ENCODE results near the gene PGLYRP2.

PGLYRP2 gene

GRCh38 chr19:15453906-15454860 lies 25.1 kb downstream of the PGLYRP2 start:
- H3K4me1 Mint-ChIP-seq = peaks cover 14% of the 10 kb centered on the region
- no peaks in the 10 kb centered on the region for H3K27me3 Mint-ChIP-seq
- DNase-seq = no peak
- H3K9me3 Mint-ChIP-seq = peaks cover 3% of the 10 kb centered on the region
- no peak overlapping the region for H3K4me3 Mint-ChIP-seq
- peak overlapping the region; percentile 12 for H3K27ac Mint-ChIP-seq
- no peak for ATAC-seq
- H3K36me3 Mint-ChIP-seq (ENCODE audit: low read depth) = peaks cover 44% of the 10 kb centered on the region

- DNase-seq = no peak
Observed at GRCh38 chr19:15453091-15453578, 26.2 kb downstream of the PGLYRP2 start.

GRCh38 chr19:15452111-15453047 lies 26.9 kb downstream of the PGLYRP2 start:
- Mint-ChIP-seq H3K27ac (no peak overlapping the region), H3K9me3 (peaks cover 3% of the 10 kb centered on the region), H3K4me1 (peaks cover 16% of the 10 kb centered on the region), H3K27me3 (no peaks in the 10 kb centered on the region), H3K36me3 (ENCODE audit: low read depth) (peaks cover 37% of the 10 kb centered on the region), H3K4me3 (no peak overlapping the region)
- no peak for ATAC-seq
- peak; percentile 48 for DNase-seq

More at GRCh38 chr19:15453091-15453578, 26.2 kb downstream of the PGLYRP2 start:
- Mint-ChIP-seq H3K27ac (no peak overlapping the region), H3K4me1 (peaks cover 16% of the 10 kb centered on the region), H3K9me3 (peaks cover 3% of the 10 kb centered on the region), H3K4me3 (no peak overlapping the region), H3K27me3 (no peaks in the 10 kb centered on the region), H3K36me3 (ENCODE audit: low read depth) (peaks cover 42% of the 10 kb centered on the region)
- ATAC-seq = no peak

GRCh38 chr19:15450528-15450890 lies 28.8 kb downstream of the PGLYRP2 start:
- Mint-ChIP-seq H3K27ac (peak overlapping the region; percentile 72), H3K4me1 (peaks cover 16% of the 10 kb centered on the region), H3K9me3 (peaks cover 3% of the 10 kb centered on the region), H3K36me3 (ENCODE audit: low read depth) (peaks cover 34% of the 10 kb centered on the region), H3K4me3 (peak overlapping the region; percentile 72), H3K27me3 (no peaks in the 10 kb centered on the region)
- ATAC-seq (no peak), DNase-seq (no peak)

- Mint-ChIP-seq H3K4me3 (peak within 1 kb of the TSS; percentile 72), H3K36me3 (ENCODE audit: low read depth) (peaks cover 28% of the 10 kb centered on the region), H3K9me3 (peaks cover 3% of the 10 kb centered on the region), H3K27me3 (no peaks in the 10 kb centered on the region), H3K4me1 (peaks cover 16% of the 10 kb centered on the region), H3K27ac (peak within 1 kb of the TSS; percentile 72)
- peak; percentile 50 for ATAC-seq
- peak; percentile 83 for DNase-seq
Observed at GRCh38 chr19:15449620-15450527, 29.4 kb downstream of the PGLYRP2 start, which contains the start of gene WIZ. Gene WIZ, minus strand, starts transcription at chr19:15449956. Its CDS starts 1,649 bp downstream, at chr19:15448307.

GRCh38 chr19:15448778-15449619 lies 30.3 kb downstream of the PGLYRP2 start:
- H3K27me3 Mint-ChIP-seq = no peaks in the 10 kb centered on the region
- peak overlapping the region; percentile 47 for H3K4me3 Mint-ChIP-seq
- H3K9me3 Mint-ChIP-seq = peaks cover 3% of the 10 kb centered on the region
- peak overlapping the region; percentile 37 for H3K27ac Mint-ChIP-seq
- DNase-seq = no peak
- H3K36me3 Mint-ChIP-seq (ENCODE audit: low read depth) = peaks cover 25% of the 10 kb centered on the region
- no peak for ATAC-seq
- H3K4me1 Mint-ChIP-seq = peaks cover 16% of the 10 kb centered on the region

GRCh38 chr19:15448044-15448777 lies 31.1 kb downstream of the PGLYRP2 start:
- Mint-ChIP-seq H3K36me3 (ENCODE audit: low read depth) (peaks cover 18% of the 10 kb centered on the region), H3K4me1 (peaks cover 14% of the 10 kb centered on the region), H3K27ac (peak overlapping the region; percentile 37), H3K9me3 (peaks cover 3% of the 10 kb centered on the region), H3K4me3 (peak overlapping the region; percentile 47), H3K27me3 (no peaks in the 10 kb centered on the region)
- ATAC-seq (no peak), DNase-seq (no peak)

- ATAC-seq (no peak), DNase-seq (no peak)
- Mint-ChIP-seq H3K27ac (no peak overlapping the region), H3K27me3 (no peaks in the 10 kb centered on the region), H3K9me3 (peaks cover 3% of the 10 kb centered on the region), H3K4me1 (peaks cover 14% of the 10 kb centered on the region), H3K4me3 (no peak overlapping the region), H3K36me3 (ENCODE audit: low read depth) (peaks cover 17% of the 10 kb centered on the region)
Observed at GRCh38 chr19:15447057-15447456, 32.2 kb downstream of the PGLYRP2 start.

- no peaks in the 10 kb centered on the region for H3K27me3 Mint-ChIP-seq
- H3K9me3 Mint-ChIP-seq = peaks cover 3% of the 10 kb centered on the region
- ATAC-seq = no peak
- H3K4me1 Mint-ChIP-seq = peaks cover 10% of the 10 kb centered on the region
- no peak for DNase-seq
- H3K27ac Mint-ChIP-seq = no peak overlapping the region
- H3K4me3 Mint-ChIP-seq = no peak overlapping the region
- H3K36me3 Mint-ChIP-seq (ENCODE audit: low read depth) = peaks cover 6% of the 10 kb centered on the region
Observed at GRCh38 chr19:15445807-15446376, 33.4 kb downstream of the PGLYRP2 start.

GRCh38 chr19:15445227-15445605 lies 34.1 kb downstream of the PGLYRP2 start:
- Mint-ChIP-seq H3K4me1 (peaks cover 4% of the 10 kb centered on the region), H3K4me3 (no peak overlapping the region), H3K27me3 (no peaks in the 10 kb centered on the region), H3K27ac (no peak overlapping the region), H3K36me3 (ENCODE audit: low read depth) (peaks cover under 1% of the 10 kb centered on the region), H3K9me3 (peaks cover under 1% of the 10 kb centered on the region)
- ATAC-seq = no peak
- no peak for DNase-seq

GRCh38 chr19:15444505-15445226 lies 34.6 kb downstream of the PGLYRP2 start:
- DNase-seq = no peak
- H3K36me3 Mint-ChIP-seq (ENCODE audit: low read depth) = no peaks in the 10 kb centered on the region
- no peak for ATAC-seq
- H3K4me1 Mint-ChIP-seq = peaks cover 2% of the 10 kb centered on the region
- no peak overlapping the region for H3K4me3 Mint-ChIP-seq
- no peaks in the 10 kb centered on the region for H3K27me3 Mint-ChIP-seq
- no peaks in the 10 kb centered on the region for H3K9me3 Mint-ChIP-seq
- no peak overlapping the region for H3K27ac Mint-ChIP-seq

- no peaks in the 10 kb centered on the region for H3K36me3 Mint-ChIP-seq (ENCODE audit: low read depth)
- H3K4me1 Mint-ChIP-seq = peaks cover under 1% of the 10 kb centered on the region
- no peak for DNase-seq
- H3K27ac Mint-ChIP-seq = no peak overlapping the region
- H3K4me3 Mint-ChIP-seq = no peak overlapping the region
- no peaks in the 10 kb centered on the region for H3K27me3 Mint-ChIP-seq
- no peak for ATAC-seq
- H3K9me3 Mint-ChIP-seq = no peaks in the 10 kb centered on the region
Observed at GRCh38 chr19:15443838-15444237, 35.5 kb downstream of the PGLYRP2 start.

Measured in activated naive CD8-positive, alpha-beta T cell treated with anti-CD3 and anti-CD28 coated beads, Interleukin-2, amount 50 U/mL, for 24 hours (primary cell).